Brain microvascular endothelial cell (primary cell): Measurements from ENCODE around the gene MEGF6.

ENCODE experiments used
- DNase-seq: peaks from one replicate; pipeline ENCODE4 v3.0.0-alpha.2; 2020
- H3K27ac ChIP-seq: fragments of 250-450 bp; sonication (Bioruptor Pico); 2 replicates; pipeline ENCODE4 v1.5.1; 2020; ENCODE audit warnings: mild to moderate bottlenecking, moderate library complexity
- H3K27me3 ChIP-seq: fragments of 250-450 bp; sonication (Bioruptor Pico); replicated peaks from 2 replicates; pipeline ENCODE4 v1.5.1; 2020; ENCODE audit warnings: mild to moderate bottlenecking
- H3K36me3 ChIP-seq: fragments of 250-450 bp; sonication (Bioruptor Pico); replicated peaks from 2 replicates; pipeline ENCODE4 v1.5.1; 2020; ENCODE audit warnings: mild to moderate bottlenecking
- H3K4me3 ChIP-seq: 2 replicates; pipeline ENCODE4 v1.5.1; 2011; ENCODE audit warnings: low read depth, mild to moderate bottlenecking, control low read depth, low read length, moderate library complexity
- in situ Hi-C: cut with HindIII; loops from 2 replicates; pipeline ENCODE4 v1.10.0; 2017; ENCODE audit warnings: low sequenced_read_pairs, low pct_ligation_motif_present
- TF ChIP-seq, protein P1 (sequence below): IDR thresholded peaks from 2 replicates; pipeline ENCODE4 v1.5.1; 2011; ENCODE audit warnings: low read depth, mild to moderate bottlenecking, moderate library complexity, low read length, control low read depth, inconsistent platforms; ENCODE audit errors: missing control alignments

MEGF6 gene

DNA sequence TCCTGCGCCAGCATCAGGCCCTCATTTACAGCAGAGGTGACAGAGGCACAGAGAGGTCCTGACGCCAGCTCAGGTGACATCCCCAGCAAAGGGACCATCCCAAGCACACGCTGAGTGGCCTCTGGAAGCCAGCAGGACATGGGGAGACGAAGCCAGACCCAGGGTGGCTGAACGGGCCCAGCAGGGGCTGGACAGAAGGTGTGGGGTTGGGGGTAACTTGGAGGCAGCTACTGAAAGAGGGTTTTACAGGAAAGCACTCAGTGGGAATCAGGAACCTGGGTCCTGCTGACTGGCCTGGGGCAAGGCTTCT, 158.5 kb downstream of the MEGF6 start:
- Histone ChIP-seq H3K4me3 (no peak overlapping the region), H3K27ac (no peak overlapping the region), H3K27me3 (peaks cover 2% of the 10 kb centered on the region), H3K36me3 (no peaks in the 10 kb centered on the region)
- TF ChIP-seq, protein P1, sequence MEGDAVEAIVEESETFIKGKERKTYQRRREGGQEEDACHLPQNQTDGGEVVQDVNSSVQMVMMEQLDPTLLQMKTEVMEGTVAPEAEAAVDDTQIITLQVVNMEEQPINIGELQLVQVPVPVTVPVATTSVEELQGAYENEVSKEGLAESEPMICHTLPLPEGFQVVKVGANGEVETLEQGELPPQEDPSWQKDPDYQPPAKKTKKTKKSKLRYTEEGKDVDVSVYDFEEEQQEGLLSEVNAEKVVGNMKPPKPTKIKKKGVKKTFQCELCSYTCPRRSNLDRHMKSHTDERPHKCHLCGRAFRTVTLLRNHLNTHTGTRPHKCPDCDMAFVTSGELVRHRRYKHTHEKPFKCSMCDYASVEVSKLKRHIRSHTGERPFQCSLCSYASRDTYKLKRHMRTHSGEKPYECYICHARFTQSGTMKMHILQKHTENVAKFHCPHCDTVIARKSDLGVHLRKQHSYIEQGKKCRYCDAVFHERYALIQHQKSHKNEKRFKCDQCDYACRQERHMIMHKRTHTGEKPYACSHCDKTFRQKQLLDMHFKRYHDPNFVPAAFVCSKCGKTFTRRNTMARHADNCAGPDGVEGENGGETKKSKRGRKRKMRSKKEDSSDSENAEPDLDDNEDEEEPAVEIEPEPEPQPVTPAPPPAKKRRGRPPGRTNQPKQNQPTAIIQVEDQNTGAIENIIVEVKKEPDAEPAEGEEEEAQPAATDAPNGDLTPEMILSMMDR, result no peak
- no peak for DNase-seq
- in situ Hi-C loops, result no loop called here

DNA sequence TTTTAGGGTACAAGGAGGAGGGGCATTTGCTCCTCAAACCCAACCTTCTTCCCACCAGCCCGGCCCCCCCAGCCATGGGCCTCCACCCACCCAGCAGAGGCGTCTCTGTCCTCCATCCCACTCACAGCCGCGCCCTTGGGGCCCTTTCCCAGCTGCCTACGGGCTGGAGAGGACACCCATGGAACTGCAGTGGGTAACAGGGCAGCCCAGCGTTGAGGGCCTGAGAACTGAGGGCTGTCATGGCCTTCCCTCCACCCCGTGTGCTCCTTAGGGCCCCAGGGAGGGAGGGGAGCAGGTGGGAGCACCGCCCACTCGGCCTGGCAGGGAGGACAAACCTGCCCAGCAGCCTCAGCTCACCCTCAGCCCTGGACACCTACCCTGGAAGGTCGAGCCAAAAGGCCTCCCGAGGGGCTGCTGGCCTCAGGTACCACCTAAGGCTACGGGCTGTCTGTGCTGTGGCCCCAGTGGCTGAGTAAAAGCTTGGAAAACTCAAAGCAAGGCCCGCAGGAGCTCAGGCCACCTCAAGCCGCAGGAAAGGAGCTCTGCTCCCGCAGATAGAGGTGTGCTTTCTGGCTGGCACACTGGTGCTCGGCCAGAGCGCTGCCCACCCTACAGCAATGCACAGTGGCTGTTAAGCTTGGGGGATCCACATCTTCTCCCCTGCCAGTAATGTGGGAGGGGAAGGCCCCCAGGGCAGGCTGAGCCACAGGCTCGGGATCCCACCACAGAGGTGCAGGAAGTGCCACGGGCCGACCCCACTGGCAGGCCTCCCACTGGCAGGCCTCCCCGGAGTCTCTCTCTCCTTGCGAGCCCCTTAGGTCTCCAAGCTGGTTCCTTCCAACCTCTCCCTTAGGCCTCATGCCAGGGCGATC, 159.1 kb downstream of the MEGF6 start:
- Histone ChIP-seq H3K27ac (no peak overlapping the region), H3K27me3 (peaks cover 2% of the 10 kb centered on the region), H3K4me3 (no peak overlapping the region), H3K36me3 (no peaks in the 10 kb centered on the region)
- in situ Hi-C loops, result no loop called here
- TF ChIP-seq, protein P1, result no peak
- DNase-seq, result no peak

DNA sequence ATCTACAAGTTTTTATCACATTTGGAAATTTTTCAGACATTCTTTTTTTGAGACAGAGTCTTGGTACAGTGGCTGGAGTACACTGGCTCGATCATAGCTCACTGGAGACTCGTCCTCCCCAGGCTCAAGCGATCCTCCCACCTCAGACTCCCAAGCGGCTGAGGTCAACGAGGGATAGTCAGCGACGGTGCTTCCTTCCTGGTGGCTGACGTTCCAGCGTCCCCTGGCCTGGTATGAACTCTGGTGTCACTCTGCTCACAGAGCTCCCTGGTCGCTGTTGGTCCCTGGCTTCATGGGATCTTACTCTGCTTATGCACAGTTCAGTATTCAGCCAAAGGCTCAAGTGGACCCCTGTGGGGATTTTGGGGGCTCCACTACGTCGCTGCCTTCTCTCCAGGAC, 160.3 kb downstream of the MEGF6 start:
- no peak for DNase-seq
- TF ChIP-seq, protein P1, result no peak
- Histone ChIP-seq H3K36me3 (no peaks in the 10 kb centered on the region), H3K27me3 (peaks cover 2% of the 10 kb centered on the region), H3K4me3 (no peak overlapping the region), H3K27ac (no peak overlapping the region)
- in situ Hi-C loops, result no loop called here

DNA sequence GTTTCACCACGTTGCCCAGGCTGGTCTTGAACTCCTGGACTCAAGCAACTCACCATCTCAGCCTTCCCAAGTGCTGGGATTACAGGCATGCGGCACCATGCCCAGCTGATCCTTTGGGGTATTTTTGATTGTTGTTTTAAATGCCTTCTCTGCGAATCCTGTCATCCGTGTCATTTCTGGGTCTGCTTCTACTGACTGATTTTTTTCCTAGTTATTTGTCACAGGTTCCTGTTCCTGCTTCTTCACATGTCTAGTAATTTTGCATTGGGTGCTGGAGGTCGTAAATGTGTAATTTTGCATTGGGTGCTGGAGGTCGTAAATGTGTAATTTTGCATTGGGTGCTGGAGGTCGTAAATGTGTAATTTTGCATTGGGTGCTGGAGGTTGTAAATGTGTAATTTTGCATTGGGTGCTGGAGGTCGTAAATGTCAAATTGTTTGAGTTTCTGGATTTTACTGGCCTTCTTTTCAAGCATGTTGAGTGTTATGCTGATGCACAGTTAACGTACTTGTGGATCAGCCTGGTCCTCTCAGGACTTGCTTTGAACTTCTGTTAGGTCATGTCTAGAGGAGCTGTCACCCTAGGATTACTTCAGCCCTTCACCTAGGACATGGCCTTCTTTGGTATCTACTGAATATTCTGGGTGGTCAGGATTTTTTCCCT, 161.0 kb downstream of the MEGF6 start:
- no peak overlapping the region for H3K4me3 ChIP-seq
- no peak overlapping the region for H3K27ac ChIP-seq
- in situ Hi-C loops, result no loop called here
- no peak for DNase-seq
- peaks cover 2% of the 10 kb centered on the region for H3K27me3 ChIP-seq
- TF ChIP-seq, protein P1, result no peak
- no peaks in the 10 kb centered on the region for H3K36me3 ChIP-seq

DNA sequence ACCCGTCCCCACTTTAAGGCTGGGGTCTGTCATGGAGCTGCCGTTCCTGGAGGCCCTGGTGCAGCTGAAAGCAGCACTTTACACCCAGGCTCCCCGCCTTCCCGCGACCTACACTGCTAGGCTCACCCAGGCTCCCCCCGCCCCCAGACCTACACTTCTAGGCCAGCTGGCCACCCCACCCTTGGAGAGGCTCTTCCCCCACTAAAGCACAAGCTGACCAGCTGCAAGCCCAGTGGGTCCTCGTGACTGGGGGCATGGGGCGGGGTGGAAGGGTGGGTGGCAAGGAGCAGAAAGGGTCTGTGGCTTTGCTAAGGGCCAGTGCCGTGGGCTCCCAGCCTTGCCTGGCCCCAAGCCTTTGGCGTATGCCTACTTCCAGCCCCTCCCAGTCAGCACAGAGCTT, 166.6 kb downstream of the MEGF6 start:
- Histone ChIP-seq H3K4me3 (no peak overlapping the region), H3K36me3 (no peaks in the 10 kb centered on the region), H3K27ac (no peak overlapping the region), H3K27me3 (peaks cover 17% of the 10 kb centered on the region)
- TF ChIP-seq, protein P1, result no peak
- DNase-seq, result no peak
- in situ Hi-C loops, result no loop called here
